T-helper 2 cell treated with Interferon-gamma antibody and Interleukin-4, amounts not matched to agents 100 ng/mL and 5 ng/mL, for 36 hours (primary cell): ENCODE results near the gene ZBTB7C. TPM values are rescaled to one million over a fixed set of nuclear protein-coding genes. Genes with fewer than 3 reads are reported as not detected.

Experiments
- intact Hi-C: fragments of 100-400 bp; cut with micrococcal nuclease; formaldehyde crosslinking; loops from one replicate; pipeline ENCODE4 v1.15.1; 2023
- total RNA-seq: library from RNA; stranded (reverse); gene quantifications from 2 replicates; pipeline ENCODE4 v1.2.3, GENCODE V29; 2022

ZBTB7C gene
- total RNA-seq, 1 donor from 2014 or later: 0.11 TPM

GRCh38 chr18:48418539-48419276, 9.5 kb upstream of the ZBTB7C start:
- intact Hi-C loops: no loop called here

- intact Hi-C loops: no loop called here
Measured at GRCh38 chr18:48417985-48418384, 8.8 kb upstream of the ZBTB7C start.

- intact Hi-C loops: no loop called here
Measured at GRCh38 chr18:48413342-48413741, 4.2 kb upstream of the ZBTB7C start.

GRCh38 chr18:48412339-48412929, 3.3 kb upstream of the ZBTB7C start:
- intact Hi-C loops: no loop called here

- intact Hi-C loops: loop anchor here (2.0 kb wide), 1 partner anchor 128 kb away; the partner anchor contains the start of gene CTIF
Measured at GRCh38 chr18:48410095-48410920, 1.1 kb upstream of the ZBTB7C start.

GRCh38 chr18:48409591-48410094, 460 bp upstream of the ZBTB7C start:
- intact Hi-C loops: loop anchor here (2.0 to 10.0 kb wide), 2 partner anchors 129 to 245 kb away; partner anchors contain the start of gene CTIF

- intact Hi-C loops: loop anchor here (10.0 kb wide), 1 partner anchor 243 kb away; no protein-coding TSS in a partner anchor
Measured at GRCh38 chr18:48408111-48408726, 964 bp downstream of the ZBTB7C start.

GRCh38 chr18:48407358-48407757, 1.8 kb downstream of the ZBTB7C start:
- intact Hi-C loops: loop anchor here (10.0 kb wide), 1 partner anchor 243 kb away; no protein-coding TSS in a partner anchor

GRCh38 chr18:48405978-48406377, 3.2 kb downstream of the ZBTB7C start:
- intact Hi-C loops: loop anchor here (10.0 kb wide), 1 partner anchor 241 kb away; no protein-coding TSS in a partner anchor

GRCh38 chr18:48404716-48405507, 4.3 kb downstream of the ZBTB7C start:
- intact Hi-C loops: loop anchor here (10.0 kb wide), 1 partner anchor 240 kb away; no protein-coding TSS in a partner anchor

GRCh38 chr18:48402953-48403352, 6.2 kb downstream of the ZBTB7C start:
- intact Hi-C loops: loop anchor here (10.0 kb wide), 1 partner anchor 238 kb away; no protein-coding TSS in a partner anchor

- intact Hi-C loops: loop anchor here (10.0 kb wide), 1 partner anchor 235 kb away; no protein-coding TSS in a partner anchor
Measured at GRCh38 chr18:48399303-48400075, 9.7 kb downstream of the ZBTB7C start.

GRCh38 chr18:48398074-48398473, 11.1 kb downstream of the ZBTB7C start:
- intact Hi-C loops: no loop called here

GRCh38 chr18:48397021-48397420, 12.2 kb downstream of the ZBTB7C start:
- intact Hi-C loops: no loop called here

- intact Hi-C loops: no loop called here
Measured at GRCh38 chr18:48396561-48396960, 12.6 kb downstream of the ZBTB7C start.

GRCh38 chr18:48395646-48396045, 13.5 kb downstream of the ZBTB7C start:
- intact Hi-C loops: no loop called here

GRCh38 chr18:48394176-48394575, 15.0 kb downstream of the ZBTB7C start:
- intact Hi-C loops: no loop called here

GRCh38 chr18:48393776-48394175, 15.4 kb downstream of the ZBTB7C start:
- intact Hi-C loops: no loop called here

- intact Hi-C loops: no loop called here
Measured at GRCh38 chr18:48393170-48393569, 16.0 kb downstream of the ZBTB7C start.
